Activated CD4-positive, alpha-beta T cell treated with anti-CD3 and anti-CD28 coated beads, Interleukin-2, amount 50 U/mL, for 16 hours (primary cell): ENCODE measurements around the gene BMPER.

Source experiments
- DNase-seq: peaks from one replicate; pipeline ENCODE4 v3.0.0-alpha.2; 2020

Gene BMPER

GRCh38 chr7:34067005-34067778 lies 161.9 kb downstream of the BMPER start:
- DNase-seq, result no peak

DNA sequence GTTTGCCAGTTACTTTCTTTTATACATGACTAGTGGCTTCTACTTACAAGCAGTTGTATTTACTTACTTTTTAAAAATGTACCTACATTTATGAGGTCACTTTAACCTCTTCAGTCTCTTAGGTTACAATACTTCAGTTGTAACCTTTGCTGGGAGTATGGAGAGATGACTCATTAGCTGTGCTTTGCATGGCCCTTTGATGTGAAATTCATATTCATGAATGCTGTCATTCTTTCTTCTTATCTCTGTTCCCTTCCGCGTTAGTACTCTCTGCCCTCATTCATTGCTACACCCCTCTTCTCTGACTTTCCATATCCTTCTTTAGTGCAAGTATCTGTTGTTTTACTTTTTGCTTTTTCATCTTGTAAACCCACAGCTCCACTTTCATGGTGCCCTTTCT lies 164.3 kb downstream of the BMPER start:
- no peak for DNase-seq

DNA sequence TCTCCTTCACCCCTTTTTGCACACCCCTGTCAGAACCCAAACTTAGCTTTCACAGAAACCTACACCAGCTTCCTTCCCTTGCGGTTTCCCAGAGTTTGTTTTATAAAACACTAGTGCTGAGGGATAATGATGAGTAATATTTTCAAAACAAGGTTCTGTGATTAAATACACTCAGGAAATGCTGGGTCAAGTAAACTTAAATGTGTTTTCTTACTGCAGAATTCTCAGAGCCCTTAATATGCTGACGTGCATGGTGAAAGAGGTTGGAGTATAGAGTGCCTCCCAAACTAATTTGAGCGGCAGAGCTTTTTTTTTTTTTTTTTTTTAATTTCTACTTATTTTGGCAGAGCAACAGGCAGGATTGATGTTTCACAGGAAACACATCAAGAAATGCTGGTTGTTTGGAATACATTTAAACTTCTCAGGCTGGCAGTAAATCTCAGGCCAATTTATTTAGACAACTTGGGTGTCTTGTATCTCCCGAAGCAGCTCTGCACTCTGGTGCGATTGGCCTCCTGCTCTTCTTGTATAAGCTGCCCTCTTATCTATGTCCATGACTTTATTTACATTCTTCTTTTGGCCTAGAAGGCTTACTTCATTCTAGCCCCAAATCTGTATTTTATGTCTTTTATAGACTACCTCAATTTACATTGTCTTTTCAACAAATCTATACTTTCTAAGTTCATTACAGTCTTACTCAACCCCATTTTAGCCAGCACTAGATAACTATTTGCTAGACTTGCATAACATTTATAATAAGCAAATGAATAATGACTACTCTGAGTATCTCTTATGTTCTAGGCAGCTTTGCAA lies 165.4 kb downstream of the BMPER start:
- DNase-seq, result no peak

DNA sequence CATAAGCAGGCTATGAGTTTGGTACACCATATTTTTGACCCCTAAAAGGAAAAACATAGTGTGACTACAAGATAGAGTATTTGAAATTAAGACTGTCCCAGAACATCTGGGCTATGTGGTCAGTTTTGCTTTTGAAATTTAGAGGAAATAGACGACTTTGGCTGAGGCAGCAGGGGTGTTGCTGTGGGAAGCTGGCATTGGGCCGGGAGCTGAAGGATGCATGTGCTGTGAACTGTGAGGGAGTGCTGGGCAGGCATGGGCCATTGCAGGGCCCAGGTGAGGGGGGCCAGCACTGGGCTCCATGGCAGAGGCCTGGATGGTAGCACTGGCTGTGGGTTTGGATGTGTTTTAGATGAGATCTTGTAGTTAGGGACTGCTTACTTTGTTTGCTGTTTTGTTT lies 168.3 kb downstream of the BMPER start:
- no peak for DNase-seq

DNA sequence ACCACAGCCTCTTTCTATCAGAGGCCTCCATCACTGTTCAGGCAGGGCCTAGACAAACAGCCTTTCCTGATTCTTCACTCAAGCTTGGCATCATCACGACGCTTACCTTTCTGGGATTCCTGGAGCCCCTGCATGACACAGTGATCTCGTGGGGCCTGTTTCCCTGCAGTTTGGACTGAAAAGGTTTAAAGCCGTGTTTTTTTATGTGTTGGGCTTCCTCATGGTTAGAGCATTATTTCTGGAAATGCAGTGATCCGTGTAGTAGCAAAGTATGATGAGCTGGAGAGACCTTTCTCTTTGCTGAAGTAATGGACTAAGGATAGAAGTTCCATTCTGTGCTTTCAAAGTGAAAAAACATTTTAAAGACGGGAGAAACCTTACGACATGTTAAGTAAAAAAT lies 169.1 kb downstream of the BMPER start:
- no peak for DNase-seq

DNA sequence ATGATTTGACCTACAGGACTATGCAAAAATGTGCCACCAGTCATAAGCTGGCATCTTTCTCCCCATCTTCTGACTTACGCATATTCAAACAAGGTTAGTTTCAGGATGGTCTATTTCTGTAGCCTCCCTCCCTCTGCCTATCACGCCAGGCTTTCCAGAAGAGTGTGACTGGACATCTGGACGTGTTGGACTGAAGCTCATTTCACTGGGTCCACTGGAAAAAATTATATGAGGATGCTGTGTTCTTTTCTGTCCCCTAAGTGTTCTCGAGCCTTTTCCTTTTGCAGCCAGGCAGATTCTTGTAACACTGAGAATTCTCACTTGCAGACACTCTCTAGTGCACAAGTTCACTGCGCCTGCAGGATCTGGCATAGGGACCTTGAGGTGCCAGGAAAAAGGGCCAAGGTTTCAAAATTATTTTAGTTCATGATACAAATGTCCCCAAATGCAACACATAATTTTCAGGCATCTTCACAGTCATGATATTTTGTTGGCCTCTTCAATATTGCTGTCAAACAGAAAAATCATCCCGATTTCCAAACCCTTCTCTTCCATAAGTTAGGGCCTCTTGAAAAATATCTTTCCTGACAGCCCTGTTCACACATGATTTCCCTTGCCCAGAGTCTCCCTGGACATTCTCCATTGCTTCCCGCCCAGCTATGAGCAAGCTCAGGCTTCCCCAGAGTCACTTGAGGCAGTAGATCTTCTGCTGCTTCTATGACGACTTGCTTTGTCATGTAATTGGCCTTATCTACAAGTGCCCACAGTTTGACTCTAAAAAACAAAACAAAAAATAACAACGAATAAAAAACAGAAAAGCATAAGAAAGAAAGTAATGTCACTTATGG lies 170.4 kb downstream of the BMPER start:
- no peak for DNase-seq

DNA sequence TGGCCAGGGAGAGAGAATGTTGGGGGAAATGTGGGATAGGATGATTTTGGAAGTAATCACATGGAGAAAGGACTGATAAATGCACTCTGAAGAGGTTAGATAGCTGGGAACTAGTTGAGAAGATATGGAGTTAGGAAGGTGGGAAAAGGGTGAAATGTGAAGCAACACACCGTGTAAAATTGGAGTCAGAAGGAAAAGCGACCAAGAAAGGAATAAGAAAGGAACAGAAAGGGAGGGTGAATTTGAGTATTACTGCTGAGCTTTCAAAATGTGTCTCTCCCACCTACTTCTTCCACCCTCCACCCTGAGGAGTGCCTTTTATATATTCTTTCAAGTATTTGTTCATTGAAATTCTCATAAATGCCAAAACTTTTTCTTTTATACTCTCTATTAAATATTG lies 171.8 kb downstream of the BMPER start:
- DNase-seq, result no peak

DNA sequence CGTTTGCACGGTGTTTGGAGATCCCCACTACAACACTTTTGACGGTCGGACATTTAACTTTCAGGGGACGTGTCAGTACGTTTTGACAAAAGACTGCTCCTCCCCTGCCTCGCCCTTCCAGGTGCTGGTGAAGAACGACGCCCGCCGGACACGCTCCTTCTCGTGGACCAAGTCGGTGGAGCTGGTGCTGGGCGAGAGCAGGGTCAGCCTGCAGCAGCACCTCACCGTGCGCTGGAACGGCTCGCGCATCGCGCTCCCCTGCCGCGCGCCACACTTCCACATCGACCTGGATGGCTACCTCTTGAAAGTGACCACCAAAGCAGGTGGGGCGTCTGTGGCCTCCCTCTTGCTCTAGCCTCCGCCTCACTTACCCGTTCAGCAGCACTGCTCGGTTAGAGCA lies 173.5 kb downstream of the BMPER start:
- no peak for DNase-seq

GRCh38 chr7:34080513-34080912 lies 175.2 kb downstream of the BMPER start:
- no peak for DNase-seq

DNA sequence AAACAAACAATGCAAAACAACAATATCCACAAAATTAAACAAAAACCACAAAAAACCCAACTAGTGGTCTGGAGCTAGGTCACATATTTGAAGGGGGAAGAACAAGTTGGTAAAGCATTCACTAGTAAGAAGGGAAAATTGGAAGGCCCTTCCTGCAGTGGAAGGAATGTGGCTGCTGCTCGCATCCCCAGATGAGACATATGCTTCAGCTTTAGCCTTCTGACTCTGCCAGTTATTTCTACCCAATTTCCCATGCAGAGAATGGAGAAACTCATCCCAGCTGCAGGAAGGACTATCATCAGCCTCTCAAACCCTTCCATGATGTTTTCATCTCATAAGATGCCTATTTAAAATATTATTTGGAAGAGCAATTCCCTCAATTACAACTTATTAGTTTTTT lies 176.6 kb downstream of the BMPER start:
- DNase-seq, result no peak

DNA sequence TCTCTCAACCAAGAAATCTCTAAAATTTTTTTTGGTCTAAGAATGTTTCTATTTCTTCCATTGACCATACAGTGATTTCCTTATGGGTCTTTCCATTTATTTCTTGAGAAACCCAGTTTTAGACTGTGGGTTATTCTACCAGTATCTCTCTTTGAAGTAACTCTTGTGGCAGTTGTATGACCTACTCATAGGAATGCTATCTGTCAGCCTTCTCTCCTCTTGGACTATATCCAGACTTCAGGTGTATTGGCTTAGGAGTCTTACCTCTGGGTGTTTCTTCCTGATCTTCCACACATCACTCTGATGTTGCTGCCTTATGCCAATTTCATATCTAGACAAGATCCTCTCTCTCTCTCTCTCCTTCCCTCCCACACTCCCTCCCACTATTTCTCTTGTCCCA lies 178.1 kb downstream of the BMPER start:
- DNase-seq, result no peak

GRCh38 chr7:34084651-34085050 lies 179.3 kb downstream of the BMPER start:
- no peak for DNase-seq

DNA sequence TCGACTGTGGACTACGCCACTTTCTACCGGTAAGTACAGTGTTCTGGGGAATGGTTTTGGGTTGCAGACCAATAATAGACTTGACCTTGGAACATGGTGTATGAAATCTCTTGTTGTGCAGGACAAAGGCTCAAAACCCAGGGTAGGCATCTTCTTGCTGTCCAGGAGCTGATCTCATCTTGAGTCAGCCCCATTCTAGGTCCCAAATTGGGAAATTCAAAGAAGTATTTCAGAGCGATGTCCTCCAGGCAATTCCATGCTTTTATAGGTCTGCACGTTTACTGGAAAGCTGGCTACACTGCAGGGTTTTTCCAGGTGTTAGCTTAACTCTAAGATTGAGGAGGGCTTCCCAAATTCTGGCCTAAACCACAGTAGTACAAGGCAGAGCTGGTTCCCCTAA lies 180.7 kb downstream of the BMPER start:
- no peak for DNase-seq

DNA sequence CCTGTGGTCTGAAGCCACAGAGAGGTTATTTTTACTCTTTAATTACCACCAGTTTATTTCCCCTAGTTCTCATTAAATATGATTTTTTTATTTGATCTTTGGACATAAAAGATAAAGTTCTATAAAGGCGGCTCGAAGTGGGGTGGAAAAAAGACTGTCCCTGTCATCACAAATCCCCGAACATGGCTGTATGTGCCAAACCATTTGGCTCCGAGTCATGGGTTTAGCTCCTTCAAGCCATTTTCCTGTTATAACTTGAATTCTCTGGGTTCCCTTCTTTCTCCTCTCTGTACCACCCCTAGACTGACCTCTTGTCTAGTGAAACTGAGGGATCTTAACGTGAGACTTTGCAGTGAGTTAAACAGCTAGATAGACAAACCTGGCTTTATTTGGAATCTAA lies 181.6 kb downstream of the BMPER start:
- DNase-seq, result no peak

DNA sequence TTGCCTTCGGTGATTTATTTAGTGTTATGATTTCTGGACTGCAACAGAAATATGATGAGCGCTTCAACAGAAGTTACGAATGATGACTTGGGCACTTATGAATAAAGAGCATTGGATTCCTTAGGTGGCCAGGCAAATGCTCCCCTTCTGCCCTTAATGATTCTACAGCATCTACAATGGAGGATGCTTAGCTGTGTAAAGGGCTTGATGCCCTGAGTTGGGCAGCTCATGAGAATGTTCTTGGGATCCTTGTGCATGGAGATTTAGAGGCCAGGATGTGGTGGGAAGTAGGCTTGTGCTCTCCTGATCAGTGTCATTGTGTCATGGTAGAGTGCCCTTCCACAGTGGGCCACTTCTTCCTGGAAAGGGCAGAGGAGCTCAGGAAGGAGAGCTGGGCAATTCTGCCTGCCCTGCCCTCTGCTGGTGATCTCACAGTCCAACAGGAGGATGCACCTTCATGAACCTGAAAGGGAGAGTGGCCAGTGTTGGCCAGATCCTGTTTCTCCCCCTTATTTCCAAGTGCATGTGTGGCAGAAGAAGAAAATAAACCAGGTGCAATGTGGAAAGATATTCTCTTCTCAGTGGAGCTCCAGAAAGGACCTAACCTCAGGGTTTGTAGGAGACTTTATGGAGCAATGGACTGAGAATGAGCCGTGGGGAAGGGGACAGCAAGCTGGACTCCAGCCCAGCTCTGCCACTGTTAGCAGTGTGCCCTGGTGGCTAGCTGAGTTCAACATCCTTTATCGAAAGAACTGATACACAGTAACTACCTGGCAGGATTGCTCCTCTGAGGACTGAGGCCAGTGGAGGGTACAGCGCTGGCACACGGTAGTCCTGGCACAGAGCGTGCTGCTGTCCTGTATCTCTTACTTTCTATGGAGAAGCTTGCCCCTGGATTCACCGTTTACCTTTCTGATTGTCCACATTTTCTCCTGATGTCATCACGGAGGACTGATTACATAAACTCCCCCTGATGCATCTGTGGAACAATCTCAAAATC lies 182.9 kb downstream of the BMPER start:
- peak; percentile 5 for DNase-seq

DNA sequence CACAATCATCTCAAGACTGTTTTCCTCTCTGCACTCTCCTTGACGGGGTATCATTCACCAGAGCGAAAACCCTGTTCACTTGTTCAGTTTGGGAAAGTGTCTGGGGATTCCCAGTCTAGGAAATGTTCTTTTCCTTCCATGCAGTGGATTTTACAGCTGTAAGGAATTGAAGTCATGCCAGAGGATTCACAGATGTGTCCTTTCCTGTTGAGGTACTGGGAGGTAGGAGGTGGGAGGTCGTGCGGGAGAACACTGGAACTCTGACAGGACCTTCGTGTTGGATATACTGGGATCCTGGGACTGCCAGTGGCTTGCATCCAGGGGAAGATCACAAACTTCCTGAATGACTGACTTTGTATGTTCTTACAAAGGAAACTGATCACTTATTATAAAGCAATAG lies 185.5 kb downstream of the BMPER start:
- no peak for DNase-seq

DNA sequence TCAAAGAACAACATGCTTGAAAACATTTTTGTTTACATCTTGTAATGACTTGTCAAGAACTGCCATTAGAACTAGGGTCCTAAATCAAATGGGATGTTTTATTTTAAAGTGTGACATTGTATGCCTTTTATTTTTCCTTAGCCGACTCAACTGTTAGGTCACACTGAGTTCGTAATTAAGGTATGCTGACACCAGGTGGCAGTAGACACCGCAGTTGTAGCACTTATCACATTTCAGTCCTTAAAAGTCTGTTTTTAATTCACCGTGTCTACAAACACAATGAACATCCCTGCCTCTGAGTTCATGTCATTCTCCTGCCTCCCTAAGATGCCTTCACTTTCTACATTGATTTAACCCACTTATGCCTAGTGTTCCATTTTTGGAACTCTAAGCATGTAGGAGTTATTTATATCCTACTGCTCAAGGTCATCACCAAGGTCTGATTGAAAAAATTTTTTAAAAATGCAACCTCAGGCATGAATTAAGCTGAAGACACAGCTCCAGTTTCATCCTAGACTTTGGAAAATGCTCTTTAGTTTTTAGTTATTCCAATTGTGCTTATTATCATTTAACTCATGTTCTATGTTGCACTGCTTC lies 186.1 kb downstream of the BMPER start:
- DNase-seq, result peak; percentile 25

GRCh38 chr7:34093276-34093675 lies 187.9 kb downstream of the BMPER start:
- no peak for DNase-seq

DNA sequence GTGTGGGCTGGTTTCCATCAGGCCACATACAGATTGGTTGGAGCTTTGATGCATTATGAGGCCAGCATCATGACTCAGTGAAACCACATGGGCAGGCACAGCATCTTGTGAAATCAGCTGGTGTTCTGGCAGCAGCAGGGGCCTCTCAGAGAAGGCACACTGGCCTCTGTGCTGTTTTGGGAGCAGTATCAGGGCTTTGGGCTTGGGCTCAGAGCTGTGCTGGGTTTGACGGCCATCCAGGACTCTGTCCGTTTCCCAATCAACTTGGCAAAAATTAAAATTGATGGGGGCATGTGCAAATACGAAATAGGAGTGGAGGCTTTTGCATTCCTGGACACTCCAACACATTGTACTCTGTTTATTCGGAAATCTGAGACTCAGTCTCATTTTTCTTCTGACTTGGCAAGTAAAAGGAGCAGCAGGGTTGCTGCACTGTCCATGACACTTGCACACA lies 190.9 kb downstream of the BMPER start:
- DNase-seq, result no peak

GRCh38 chr7:34096777-34097176 lies 191.4 kb downstream of the BMPER start:
- no peak for DNase-seq

DNA sequence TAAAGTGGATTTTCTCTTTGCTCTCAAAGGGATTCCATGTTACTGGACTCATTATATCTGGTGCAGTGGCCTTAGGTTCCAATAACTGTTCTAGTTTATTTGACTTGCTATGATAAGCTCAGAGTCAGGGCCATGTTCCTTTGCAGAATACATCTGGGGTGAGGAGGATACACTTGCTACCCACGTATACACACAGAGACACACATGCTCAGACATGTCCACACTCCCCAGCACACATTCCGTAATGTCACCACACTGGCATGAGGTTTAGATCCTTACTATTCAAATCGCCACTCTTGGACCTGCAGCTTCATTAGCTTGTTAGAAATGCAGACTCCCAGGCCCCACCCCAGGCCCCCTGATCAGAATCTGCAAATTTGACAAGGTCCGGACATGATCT lies 195.3 kb downstream of the BMPER start:
- DNase-seq, result no peak

DNA sequence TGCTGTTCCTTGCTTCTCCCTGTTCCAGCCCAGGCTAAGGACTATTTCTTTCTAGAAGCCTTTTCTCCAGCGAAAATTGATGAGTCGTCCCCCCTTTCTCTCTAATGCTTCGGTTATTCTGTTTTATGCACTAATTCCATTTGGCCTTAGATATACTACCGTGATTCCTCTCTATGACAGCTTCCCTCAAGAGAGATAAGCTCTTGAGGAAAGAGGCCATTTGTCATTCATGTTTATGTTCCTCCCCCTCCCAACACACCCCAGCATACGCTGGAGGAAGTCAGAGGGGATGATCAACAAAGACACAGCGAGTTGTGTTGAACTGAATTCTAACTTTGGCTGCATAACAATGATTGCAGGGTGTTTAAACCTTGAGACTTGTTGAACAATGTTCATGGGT lies 198.8 kb downstream of the BMPER start:
- DNase-seq, result no peak
